Spleen (tissue), 11 donors: ENCODE data around the gene SLC28A1. TPM values are rescaled to one million over a fixed set of nuclear protein-coding genes. Genes with fewer than 3 reads are reported as not detected.

Experiments used
- DNase-seq: peaks from one replicate; pipeline ENCODE4 v3.0.0-alpha.2; 2020
- H3K27ac ChIP-seq, 8 donors: fragments of 200-600 bp; sonication (generic) in 7 of 8; 1 replicate in 4 of 8; 2 replicates in 4 of 8; pipeline versions ENCODE4 v1.5.0 to v1.8.0; 2016 to 2021; ENCODE audit warnings: inconsistent platforms in 4 of 8, mild to moderate bottlenecking in 4 of 8, moderate library complexity in 1 of 8
- H3K27me3 ChIP-seq, 7 donors: fragments of 200-600 bp; sonication (generic) in 6 of 7; replicated peaks in 1 of 7; 1 replicate in 4 of 7; 2 replicates in 3 of 7; pipeline versions ENCODE4 v1.5.0 to v1.8.0; 2016 to 2021; ENCODE audit warnings: inconsistent platforms in 3 of 7, mild to moderate bottlenecking in 1 of 7
- H3K36me3 ChIP-seq, 6 donors: fragments of 200-600 bp; sonication (generic) in 5 of 6; 1 replicate in 4 of 6; 2 replicates in 2 of 6; pipeline versions ENCODE4 v1.5.0 to v1.8.0; 2016 to 2021; ENCODE audit warnings: inconsistent platforms in 2 of 6
- H3K4me1 ChIP-seq, 6 donors: fragments of 200-600 bp; sonication (generic) in 5 of 6; 1 replicate in 3 of 6; 2 replicates in 3 of 6; pipeline versions ENCODE4 v1.5.0 to v1.8.0; 2016 to 2021; ENCODE audit warnings: inconsistent platforms in 3 of 6
- H3K4me3 ChIP-seq, 8 donors: fragments of 200-600 bp; sonication (generic) in 7 of 8; 1 replicate in 4 of 8; 2 replicates in 4 of 8; pipeline versions ENCODE4 v1.5.0 to v1.8.0; 2016 to 2021; ENCODE audit warnings: inconsistent platforms in 4 of 8, mild to moderate bottlenecking in 4 of 8, moderate library complexity in 2 of 8
- H3K9me3 ChIP-seq, 8 donors: fragments of 200-600 bp; sonication (generic) in 7 of 8; 1 replicate in 4 of 8; 2 replicates in 4 of 8; pipeline versions ENCODE4 v1.5.0 to v1.8.0; 2016 to 2021; ENCODE audit warnings: inconsistent platforms in 4 of 8
- POLR2A ChIP-seq, 3 donors: fragments of 450-650 bp; IDR thresholded peaks; one replicate each; pipeline ENCODE4 v1.5.1; 2017; ENCODE audit warnings: antibody characterized with exemption in 3 of 3, mild to moderate bottlenecking in 1 of 3
- POLR2AphosphoS5 ChIP-seq, 3 donors: sonication (generic); formaldehyde crosslinking; IDR thresholded peaks; one replicate each; pipeline ENCODE4 v1.5.1; 2017; ENCODE audit warnings: antibody characterized with exemption in 3 of 3
- WGBS, 5 donors: extraction: QIAGEN DNeasy Blood & Tissue Kit in 3 of 5; methylation state at CpG; one replicate each; pipeline versions ENCODE4 v1.1.5 to v1.1.7; 2013 to 2018; 5-methylcytosine and 5-hydroxymethylcytosine counted together
- intact Hi-C: fragments of 100-400 bp; cut with DNase I; formaldehyde crosslinking; loops from one replicate; pipeline ENCODE4 v1.15.0; 2023; ENCODE audit warnings: low total_unique reads
- polyA plus RNA-seq, 3 donors: library from polyadenylated mRNA; stranded (reverse); fragments of 200-250 nt; gene quantifications; one replicate each; pipeline ENCODE4 v1.2.1, GENCODE V29; 2013
- total RNA-seq, 7 donors: library from RNA; depleted of rRNA in 3 of 7; stranded (reverse); fragments of >200 nt in 3 of 7; fragmentation: NEBNext Ultra II Directional in 4 of 7; extraction: Animal tissue kit (Norgen Biotek cat#: 25700) in 4 of 7; gene quantifications; one replicate each; pipeline versions ENCODE4 v1.1.0 to v1.2.1, GENCODE V29; 2016 to 2021
- TF ChIP-seq, protein P1 (sequence below), 11 experiments: fragments of 200-600 bp in 7 of 11; fragments of 450-650 bp in 4 of 11; sonication (generic) in 4 of 11; IDR thresholded peaks in 8 of 11; conservative IDR thresholded peaks in 3 of 11; 1 replicate in 7 of 11; 2 replicates in 4 of 11; pipeline versions ENCODE4 v1.4.0 to v1.8.0; 2016 to 2021; ENCODE audit warnings: antibody characterized with exemption in 11 of 11, inconsistent platforms in 4 of 11, mild to moderate bottlenecking in 1 of 11
- donor health status: healthy with polysubstance abuse.
- donor health status: DM: no; HTN: no; CAD: no; lungs with moderate emphysema.
- donor health status: DM: no; HTN: no; CAD: no.
- donor health status: Bipolar disorder and iron deficiency.
- donor health status: healthy.
- donor health status: DM: no; HTN: no; CAD: no.
- donor health status: DM: yes; HTN: yes; CAD: no.

The SLC28A1 gene
- total and polyA plus RNA-seq, 10 donors = 0.10 to 0.29 (median 0.16) TPM; not detected in 7

DNA sequence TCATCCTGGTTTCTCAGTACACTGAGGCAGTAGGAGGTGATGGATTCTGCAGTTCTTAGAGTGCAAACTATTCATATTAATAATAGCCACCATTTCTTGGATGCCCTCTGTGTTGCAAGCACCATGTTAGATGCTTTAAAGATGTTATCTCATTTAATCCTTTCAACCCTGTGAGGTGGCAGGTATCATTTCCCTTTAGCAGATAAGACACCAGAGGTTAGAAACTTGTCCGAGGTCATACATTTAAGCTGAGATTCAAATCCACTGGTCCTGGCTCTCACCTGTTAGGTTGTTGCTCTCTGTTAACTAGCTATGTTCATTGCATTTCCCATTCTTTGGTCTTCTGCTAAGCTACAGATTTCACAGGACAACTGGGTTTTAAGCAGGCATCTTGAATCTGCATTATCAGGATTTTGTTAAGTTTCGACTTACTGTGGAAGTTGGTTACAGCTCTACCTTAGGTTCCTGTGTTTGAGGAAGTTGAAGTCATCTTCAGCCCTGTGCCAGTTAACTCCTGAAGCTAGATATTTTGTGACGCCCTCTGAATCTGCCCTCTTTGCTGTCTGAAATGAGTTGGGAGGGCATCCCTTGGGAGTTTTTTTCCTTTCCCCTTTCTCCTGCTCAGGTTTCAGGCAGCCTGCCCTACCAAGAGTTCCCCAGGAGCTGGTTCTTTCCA is 103.6 kb downstream of the SLC28A1 start:
- TF ChIP-seq, protein P1, sequence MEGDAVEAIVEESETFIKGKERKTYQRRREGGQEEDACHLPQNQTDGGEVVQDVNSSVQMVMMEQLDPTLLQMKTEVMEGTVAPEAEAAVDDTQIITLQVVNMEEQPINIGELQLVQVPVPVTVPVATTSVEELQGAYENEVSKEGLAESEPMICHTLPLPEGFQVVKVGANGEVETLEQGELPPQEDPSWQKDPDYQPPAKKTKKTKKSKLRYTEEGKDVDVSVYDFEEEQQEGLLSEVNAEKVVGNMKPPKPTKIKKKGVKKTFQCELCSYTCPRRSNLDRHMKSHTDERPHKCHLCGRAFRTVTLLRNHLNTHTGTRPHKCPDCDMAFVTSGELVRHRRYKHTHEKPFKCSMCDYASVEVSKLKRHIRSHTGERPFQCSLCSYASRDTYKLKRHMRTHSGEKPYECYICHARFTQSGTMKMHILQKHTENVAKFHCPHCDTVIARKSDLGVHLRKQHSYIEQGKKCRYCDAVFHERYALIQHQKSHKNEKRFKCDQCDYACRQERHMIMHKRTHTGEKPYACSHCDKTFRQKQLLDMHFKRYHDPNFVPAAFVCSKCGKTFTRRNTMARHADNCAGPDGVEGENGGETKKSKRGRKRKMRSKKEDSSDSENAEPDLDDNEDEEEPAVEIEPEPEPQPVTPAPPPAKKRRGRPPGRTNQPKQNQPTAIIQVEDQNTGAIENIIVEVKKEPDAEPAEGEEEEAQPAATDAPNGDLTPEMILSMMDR (IDR thresholded peaks at IDR 0.05 in 8 of 11, conservative IDR thresholded peaks at IDR 0.05 in 3 of 11) = no peak
- TF ChIP-seq POLR2A (IDR thresholded peaks at IDR 0.05) (no peak), POLR2AphosphoS5 (IDR thresholded peaks at IDR 0.05) (no peak)
- WGBS, 5 donors = 50 to 58% (median 57%) methylated on average over 3 of the region's 3 CpGs
- intact Hi-C loops = no loop called here
- no peaks in the 10 kb centered on the region for H3K9me3 ChIP-seq
- peak overlapping the region in 1 of 8 donors; percentile 15 for H3K4me3 ChIP-seq
- DNase-seq = no peak
- peak overlapping the region in 7 of 8 donors; percentile 28 to 69 (median 59) for H3K27ac ChIP-seq
- no peaks in the 10 kb centered on the region for H3K36me3 ChIP-seq
- H3K4me1 ChIP-seq = peaks cover 19 to 94% (median 58%) of the 10 kb centered on the region in 6 donors
- H3K27me3 ChIP-seq = no peaks in the 10 kb centered on the region

DNA sequence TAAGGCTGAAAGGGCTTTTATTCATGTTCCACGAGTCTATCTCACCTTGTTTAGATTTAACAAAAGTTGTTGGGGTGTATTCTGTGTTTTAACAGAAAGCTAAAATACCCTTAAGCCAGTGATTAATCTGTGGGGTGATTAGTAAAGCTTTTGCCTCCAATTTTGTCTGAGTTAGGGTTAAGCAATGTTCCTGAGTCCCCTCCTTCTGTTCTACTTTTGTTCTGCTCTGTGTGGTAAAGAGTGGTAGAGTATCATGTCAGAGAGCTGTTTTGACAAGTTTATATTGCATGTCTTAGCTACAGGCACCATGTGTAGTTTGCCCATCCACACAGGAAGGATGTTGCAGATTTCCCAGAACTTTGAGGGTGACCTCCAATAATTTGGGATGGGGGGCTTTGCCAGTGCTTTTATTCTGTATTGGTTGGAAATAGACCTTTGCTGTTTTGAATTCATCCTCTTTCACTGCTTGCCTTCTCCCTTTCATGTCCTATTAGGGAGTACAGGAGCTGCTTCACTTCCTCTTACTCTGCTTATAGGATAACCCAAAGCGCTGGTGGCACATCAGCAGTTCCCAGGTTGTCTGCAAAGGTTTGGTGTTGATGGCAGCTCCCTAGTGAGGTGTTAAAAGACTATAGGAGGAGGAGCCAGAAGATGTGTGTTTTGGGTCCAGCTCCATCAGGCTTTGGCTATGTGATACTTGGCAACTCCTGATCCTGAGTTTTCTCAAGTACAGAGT is 104.6 kb downstream of the SLC28A1 start:
- TF ChIP-seq POLR2A (IDR thresholded peaks at IDR 0.05) (no peak), POLR2AphosphoS5 (IDR thresholded peaks at IDR 0.05) (no peak)
- TF ChIP-seq, protein P1 (IDR thresholded peaks at IDR 0.05 in 8 of 11, conservative IDR thresholded peaks at IDR 0.05 in 3 of 11) = no peak
- H3K27me3 ChIP-seq = no peaks in the 10 kb centered on the region
- H3K9me3 ChIP-seq = no peaks in the 10 kb centered on the region
- WGBS, 5 donors = 82 to 97% (median 87%) methylated on average over 2 of the region's 2 CpGs
- H3K4me3 ChIP-seq = no peak overlapping the region
- peaks cover 13 to 87% (median 49%) of the 10 kb centered on the region in 6 donors for H3K4me1 ChIP-seq
- DNase-seq = no peak
- H3K27ac ChIP-seq = peak overlapping the region in 6 of 8 donors; percentile 28 to 69 (median 61)
- intact Hi-C loops = no loop called here
- no peaks in the 10 kb centered on the region for H3K36me3 ChIP-seq

- H3K9me3 ChIP-seq = no peaks in the 10 kb centered on the region
- no peak for DNase-seq
- no peaks in the 10 kb centered on the region for H3K27me3 ChIP-seq
- H3K27ac ChIP-seq = peak overlapping the region in 1 of 8 donors; percentile 17
- 76 to 91% (median 86%) methylated on average over 1 of the region's 1 CpG for WGBS, 5 donors
- intact Hi-C loops = no loop called here
- TF ChIP-seq POLR2A (IDR thresholded peaks at IDR 0.05) (no peak), POLR2AphosphoS5 (IDR thresholded peaks at IDR 0.05) (no peak)
- TF ChIP-seq, protein P1 (IDR thresholded peaks at IDR 0.05 in 8 of 11, conservative IDR thresholded peaks at IDR 0.05 in 3 of 11) = no peak
- peaks cover 8 to 82% (median 41%) of the 10 kb centered on the region in 6 donors for H3K4me1 ChIP-seq
- no peak overlapping the region for H3K4me3 ChIP-seq
- H3K36me3 ChIP-seq = no peaks in the 10 kb centered on the region
Observed at GRCh38 chr15:84990507-84990906, 106.0 kb downstream of the SLC28A1 start.
